ENCODE measurements around the gene LARGE1. TPM values are rescaled to one million over a fixed set of nuclear protein-coding genes. Genes with fewer than 3 reads are reported as not detected.
A peak's percentile ranks its signal among the peaks of the same experiment; 100 is the strongest.

LARGE1 gene
- total RNA-seq, 1 donor from 2014 or later, result 16.4 TPM

DNA sequence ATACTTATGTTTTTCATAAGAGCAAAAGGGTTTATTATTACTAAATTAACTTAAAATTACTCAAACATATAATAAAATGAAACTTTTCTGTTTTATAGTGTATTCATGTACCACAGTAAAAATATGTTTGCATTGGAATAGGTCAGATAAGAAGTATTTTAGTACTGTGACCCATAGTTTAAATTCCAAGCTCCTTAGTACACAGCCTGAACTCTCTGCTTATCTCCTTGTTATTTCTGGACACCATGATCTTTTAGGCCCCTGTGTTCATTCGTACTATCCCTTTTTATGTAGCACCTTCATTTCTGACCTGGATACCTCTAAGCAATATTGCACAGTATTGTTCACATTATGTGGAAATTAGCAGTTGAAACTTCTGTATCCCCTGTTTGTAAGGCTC lies 565.3 kb downstream of the LARGE1 start:
- no peak for DNase-seq

DNA sequence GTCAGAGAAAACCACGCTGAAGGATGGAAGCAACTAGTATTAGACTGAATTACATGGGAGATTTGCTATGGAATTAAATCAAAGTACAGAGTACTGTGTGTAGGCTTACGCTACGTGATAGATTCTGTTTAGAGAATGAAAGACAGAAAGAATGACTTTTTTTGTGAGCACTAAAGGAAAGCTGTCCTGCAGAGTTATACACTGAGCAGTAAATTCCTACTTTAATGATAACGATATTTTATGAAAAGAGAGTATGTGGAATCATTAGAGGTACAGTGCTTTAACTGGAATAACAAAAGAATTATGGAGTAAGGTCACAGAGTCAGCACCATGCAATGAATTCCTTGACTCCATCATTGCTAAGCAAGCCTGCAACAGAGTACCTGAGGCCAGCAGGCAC lies 566.8 kb downstream of the LARGE1 start:
- no peak for DNase-seq

DNA sequence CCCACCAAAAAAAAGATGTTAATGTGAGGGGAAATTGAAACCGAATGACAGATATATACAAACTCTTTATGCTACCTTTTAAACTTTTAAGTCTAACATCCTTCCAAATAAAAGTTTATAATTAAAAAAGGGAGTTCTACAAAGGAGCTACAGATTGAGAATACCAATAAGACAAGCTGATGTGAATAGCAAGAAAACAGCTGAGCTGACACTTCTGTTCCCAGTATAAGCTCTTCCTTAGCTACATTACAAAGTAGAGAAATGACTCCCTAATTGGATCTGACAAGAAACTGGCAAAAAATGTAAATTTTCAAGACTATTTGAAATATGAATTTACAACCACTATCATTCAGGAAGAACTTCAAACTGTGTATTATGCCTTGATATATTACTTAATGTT lies 567.5 kb downstream of the LARGE1 start:
- DNase-seq, result no peak

DNA sequence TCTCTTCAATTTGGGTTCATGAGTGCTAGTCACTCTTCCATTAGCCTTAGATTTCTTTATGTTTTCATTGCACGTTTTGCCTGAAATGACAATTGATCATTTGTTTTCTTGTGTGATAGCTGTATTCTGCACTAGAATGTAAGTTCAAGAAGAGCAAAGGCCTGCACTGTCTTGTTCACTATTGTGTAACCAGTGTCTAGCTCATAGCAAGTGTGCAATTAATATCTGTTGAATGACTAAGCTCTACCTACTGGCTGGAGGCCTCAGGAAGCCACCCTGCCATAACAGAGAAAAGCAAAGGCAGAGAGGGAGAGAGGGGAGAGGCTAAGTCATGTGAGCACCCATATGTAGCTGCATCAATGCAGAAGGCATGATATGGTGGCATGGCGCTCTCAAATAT lies 569.3 kb downstream of the LARGE1 start:
- DNase-seq, result no peak

GRCh38 chr22:33350491-33350890 lies 569.8 kb downstream of the LARGE1 start:
- DNase-seq, result no peak

GRCh38 chr22:33347002-33347401 lies 573.3 kb downstream of the LARGE1 start:
- DNase-seq, result no peak

- DNase-seq, result no peak
Observed at GRCh38 chr22:33341611-33342010, 578.7 kb downstream of the LARGE1 start.

- no peak for DNase-seq
Observed at GRCh38 chr22:33337524-33337923, 582.8 kb downstream of the LARGE1 start.

- DNase-seq, result no peak
Observed at GRCh38 chr22:33335611-33336279, 584.5 kb downstream of the LARGE1 start.

GRCh38 chr22:33332538-33332937 lies 587.7 kb downstream of the LARGE1 start:
- DNase-seq, result no peak

DNA sequence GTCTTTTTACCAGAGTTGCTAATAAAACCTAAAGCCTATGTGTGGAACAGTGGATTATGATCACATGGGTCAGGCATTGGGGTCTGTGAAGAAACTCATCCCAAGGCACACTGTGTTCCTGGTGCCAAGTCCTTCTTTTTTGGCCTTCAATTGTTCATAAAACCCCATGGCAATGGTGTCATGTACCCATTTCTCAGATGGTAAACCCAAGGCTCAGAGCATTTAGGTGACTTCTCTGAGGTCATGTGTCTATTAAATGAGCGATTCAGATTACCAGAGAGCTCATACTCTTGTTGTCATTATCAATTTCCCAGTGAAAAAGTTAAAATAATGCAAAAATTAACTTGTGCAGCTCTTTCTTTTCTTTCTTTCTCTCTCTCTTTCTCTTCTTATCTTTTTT lies 589.3 kb downstream of the LARGE1 start:
- no peak for DNase-seq

- DNase-seq, result peak; percentile 13
Observed at GRCh38 chr22:33330534-33330933, 589.7 kb downstream of the LARGE1 start.

GRCh38 chr22:33329398-33329797 lies 590.9 kb downstream of the LARGE1 start:
- DNase-seq, result no peak

- DNase-seq, result no peak
Observed at GRCh38 chr22:33328789-33329296, 591.4 kb downstream of the LARGE1 start.

DNA sequence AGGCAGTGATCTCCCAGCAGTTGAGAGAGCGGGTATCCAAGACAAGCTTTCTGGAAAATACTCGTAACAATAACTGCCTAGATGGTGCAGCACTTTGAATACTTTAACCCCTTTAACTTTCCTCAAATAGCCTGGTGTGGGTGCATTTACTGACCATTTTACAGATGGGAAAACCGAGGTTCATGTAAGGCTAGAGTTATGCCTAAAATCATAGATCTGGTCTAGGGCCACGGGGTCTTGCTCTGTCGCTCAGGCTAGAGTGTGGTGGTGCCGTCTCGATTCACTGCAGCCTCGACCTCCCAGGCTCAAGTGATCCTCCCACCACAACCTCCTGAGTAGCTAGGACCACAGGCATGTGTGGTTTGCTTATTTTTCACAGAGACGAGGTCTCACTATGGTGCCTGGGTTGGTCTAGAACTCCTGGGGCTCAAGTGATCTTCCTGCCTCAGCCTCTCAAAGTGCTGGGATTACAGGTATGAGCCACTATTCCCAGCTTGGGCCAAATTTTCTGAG lies 592.9 kb downstream of the LARGE1 start:
- no peak for DNase-seq

DNA sequence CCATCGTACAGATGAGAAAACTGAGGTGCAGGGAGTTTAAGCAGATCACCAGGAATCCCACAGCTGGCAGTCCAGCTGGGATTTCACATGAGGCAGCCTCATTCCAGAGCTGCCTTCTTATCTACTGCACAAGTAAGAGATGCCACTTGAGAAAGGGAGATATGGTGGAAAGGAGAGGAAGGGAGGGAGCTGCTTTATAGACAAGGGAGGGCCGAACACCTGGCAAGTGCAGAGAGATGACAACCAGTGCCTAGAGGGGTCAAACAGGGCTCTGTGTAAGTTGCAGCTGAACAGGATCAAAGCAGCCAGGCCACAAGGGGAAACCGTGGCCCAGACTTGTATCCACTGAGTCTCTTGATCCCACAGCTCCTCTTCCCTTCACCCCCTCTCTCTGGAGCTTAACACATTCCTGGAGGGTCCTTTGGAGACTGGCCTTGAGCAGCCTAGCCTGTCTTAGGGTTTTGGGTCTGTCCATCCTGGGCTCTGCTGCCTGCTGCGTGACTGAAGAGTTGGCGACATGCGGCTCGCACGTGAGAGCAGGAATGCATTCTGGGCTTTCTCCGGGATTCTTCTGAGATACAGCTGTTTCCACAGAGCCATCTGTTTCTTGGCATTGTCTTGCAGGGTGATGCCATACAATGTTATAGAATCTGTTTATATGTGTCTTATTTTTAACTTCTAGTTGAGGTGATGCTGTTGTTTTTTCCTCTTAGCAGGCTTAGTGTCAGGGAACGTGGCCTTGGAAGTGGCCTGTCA lies 593.6 kb downstream of the LARGE1 start:
- DNase-seq, result peak; percentile 12

GRCh38 chr22:33325232-33326004 lies 594.9 kb downstream of the LARGE1 start:
- no peak for DNase-seq

- no peak for DNase-seq
Observed at GRCh38 chr22:33324228-33324627, 596.0 kb downstream of the LARGE1 start.

GRCh38 chr22:33321466-33321865 lies 598.8 kb downstream of the LARGE1 start:
- DNase-seq, result no peak

DNA sequence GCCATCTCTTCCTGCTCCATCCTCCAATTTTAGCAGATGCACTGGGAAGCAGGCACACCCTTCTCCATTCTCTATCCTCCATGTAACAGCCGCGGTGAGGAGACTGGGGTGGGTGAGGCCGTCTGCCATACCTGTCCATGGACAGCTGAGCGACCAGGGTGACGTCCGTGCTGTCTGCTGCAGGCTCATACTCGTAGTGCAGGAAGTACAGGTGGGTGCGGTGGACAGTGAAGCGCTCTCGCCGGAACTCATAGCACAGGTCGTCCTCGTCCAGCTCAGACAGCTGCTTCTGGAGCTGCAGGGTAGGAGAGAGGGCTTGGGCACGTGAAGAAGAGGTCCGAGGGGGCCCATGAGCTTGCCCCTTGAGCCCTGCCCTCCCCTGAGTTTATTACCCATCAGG lies 604.3 kb downstream of the LARGE1 start:
- no peak for DNase-seq

- DNase-seq, result no peak
Observed at GRCh38 chr22:33315117-33315516, 605.2 kb downstream of the LARGE1 start.

DNA sequence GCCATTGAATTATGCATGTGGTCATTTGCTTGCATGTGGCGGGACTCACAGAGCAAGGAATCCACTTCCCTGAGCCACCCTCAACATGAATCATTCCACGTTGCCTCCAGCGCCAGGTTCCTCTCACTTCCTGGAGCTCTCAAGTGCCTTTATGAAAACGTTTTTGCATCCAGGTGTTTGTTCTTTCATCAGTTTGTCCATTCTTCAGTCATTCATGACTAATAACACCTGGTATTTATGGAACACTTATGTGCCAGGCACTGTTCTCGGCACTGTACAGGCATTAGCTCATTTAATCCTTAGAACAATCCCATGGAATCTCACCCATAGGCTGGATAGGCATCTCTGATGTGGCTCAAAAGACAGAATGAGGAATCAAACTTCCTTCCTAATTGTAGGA lies 606.0 kb downstream of the LARGE1 start:
- DNase-seq, result no peak

GRCh38 chr22:33303099-33303498 lies 617.2 kb downstream of the LARGE1 start:
- no peak for DNase-seq
